Right ventricle myocardium superior (tissue), 1 donor: ENCODE measurements around the gene SPG11. TPM values are rescaled to one million over a fixed set of nuclear protein-coding genes. Genes with fewer than 3 reads are reported as not detected.
"Not testable (repeated sequence)": the region's sequence is repeated elsewhere in the genome, so short reads cannot be mapped to it uniquely, and the experiment has no call there.

Source experiments
- ATAC-seq: fragments of 200-7000 bp; cut with Tn5 transposase; one replicate; pipeline ENCODE4 v1.9.1; 2020; ENCODE audit warnings: mild to moderate bottlenecking; ENCODE audit not compliant: poor library complexity
- DNase-seq: peaks from one replicate; pipeline ENCODE4 v3.0.0-alpha.2; 2020
- intact Hi-C: fragments of 100-400 bp; cut with DNase I; formaldehyde crosslinking; loops from one replicate; pipeline ENCODE4 v1.11.2; 2022
- total RNA-seq: library from RNA; stranded (reverse); fragmentation: NEBNext Ultra II Directional; extraction: Animal tissue kit (Norgen Biotek cat#: 25700); gene quantifications from one replicate; pipeline ENCODE4 v1.2.1, GENCODE V29; 2021
- donor health status: DM: no; HTN: yes; CAD: no; lungs with severe emphysema.

SPG11 gene
- total RNA-seq, 1 donor from 2014 or later: 43.8 TPM

DNA sequence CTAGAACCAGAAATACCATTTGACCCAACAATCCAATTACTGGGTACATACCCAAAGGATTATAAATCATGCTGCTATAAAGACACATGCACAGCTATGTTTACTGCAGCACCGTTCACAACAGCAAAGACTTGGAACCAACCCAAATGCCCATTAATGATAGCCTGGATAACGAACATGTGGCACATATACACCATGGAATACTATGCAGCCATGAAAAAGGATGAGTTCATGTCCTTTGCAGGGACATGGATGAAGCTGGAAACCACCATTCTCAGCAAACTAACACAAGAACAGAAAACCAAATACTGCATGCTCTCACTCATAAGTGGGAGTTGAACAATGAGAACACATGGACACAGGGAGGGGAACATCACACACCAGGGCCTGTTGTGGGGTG, 25.9 kb upstream of the SPG11 start:
- ATAC-seq, intact Hi-C loops: not testable (repeated sequence)

GRCh38 chr15:44682809-44683682, 19.6 kb upstream of the SPG11 start:
- ATAC-seq, intact Hi-C loops: not testable (repeated sequence)
- DNase-seq: peak; percentile 64

More for the DNA sequence above, 25.9 kb upstream of the SPG11 start:
- not testable (repeated sequence) for DNase-seq

GRCh38 chr15:44682211-44682610, 18.7 kb upstream of the SPG11 start:
- intact Hi-C loops: no loop called here
- ATAC-seq (peak; percentile 79), DNase-seq (no peak)

GRCh38 chr15:44676676-44677075, 13.2 kb upstream of the SPG11 start:
- intact Hi-C loops: no loop called here
- no peak for DNase-seq
- no peak for ATAC-seq

DNA sequence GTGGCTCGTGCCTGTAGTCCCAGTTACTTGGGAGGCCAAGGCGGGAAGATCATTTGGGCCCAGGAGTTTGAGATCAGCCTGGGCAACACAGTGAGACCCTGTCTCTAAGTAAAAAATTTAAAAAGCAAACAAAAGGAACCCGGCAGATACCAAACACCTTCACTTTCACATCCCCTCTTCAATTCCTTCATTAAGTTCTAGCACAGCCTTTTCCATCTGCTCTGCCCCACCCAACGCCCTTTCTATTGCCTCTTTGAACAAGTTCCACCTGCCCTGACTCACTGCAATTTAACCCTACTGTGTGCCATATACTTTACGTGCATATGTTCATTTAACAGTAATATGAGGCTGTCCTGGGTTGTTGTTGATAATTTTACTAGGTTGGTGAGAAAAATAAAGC, 12.4 kb upstream of the SPG11 start:
- DNase-seq (no peak), ATAC-seq (no peak)
- intact Hi-C loops: no loop called here

DNA sequence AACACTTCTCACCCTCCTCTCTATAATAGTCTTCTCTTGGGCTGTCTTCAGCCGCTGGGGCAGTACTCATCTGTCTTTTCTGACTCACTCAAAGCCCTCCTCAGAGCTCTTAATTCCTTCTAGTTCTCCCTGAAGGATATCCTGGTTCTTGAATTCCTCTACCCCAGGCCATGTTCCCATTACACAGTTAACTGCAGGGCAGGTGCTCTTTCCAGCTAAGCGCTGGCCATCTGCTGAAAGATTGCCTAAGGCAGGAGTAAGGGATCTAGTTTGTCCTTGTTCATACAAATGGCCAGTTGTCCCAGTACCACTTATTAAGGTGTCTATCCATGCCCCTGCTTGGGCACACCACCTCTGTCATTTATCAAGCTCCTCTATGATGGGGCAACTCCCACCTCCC, 10.2 kb upstream of the SPG11 start:
- intact Hi-C loops: no loop called here
- no peak for DNase-seq
- no peak for ATAC-seq

GRCh38 chr15:44670087-44670950, 6.9 kb upstream of the SPG11 start:
- no peak for DNase-seq
- intact Hi-C loops: no loop called here
- no peak for ATAC-seq

- DNase-seq (no peak), ATAC-seq (no peak)
- intact Hi-C loops: loop anchor here (5.0 kb wide), 1 partner anchor 63 kb away; no protein-coding TSS in a partner anchor
Measured at GRCh38 chr15:44668921-44669320, 5.5 kb upstream of the SPG11 start.

GRCh38 chr15:44667039-44667360, 3.5 kb upstream of the SPG11 start:
- ATAC-seq (no peak), DNase-seq (no peak)
- intact Hi-C loops: loop anchor here (5.0 kb wide), 1 partner anchor 65 kb away; no protein-coding TSS in a partner anchor

DNA sequence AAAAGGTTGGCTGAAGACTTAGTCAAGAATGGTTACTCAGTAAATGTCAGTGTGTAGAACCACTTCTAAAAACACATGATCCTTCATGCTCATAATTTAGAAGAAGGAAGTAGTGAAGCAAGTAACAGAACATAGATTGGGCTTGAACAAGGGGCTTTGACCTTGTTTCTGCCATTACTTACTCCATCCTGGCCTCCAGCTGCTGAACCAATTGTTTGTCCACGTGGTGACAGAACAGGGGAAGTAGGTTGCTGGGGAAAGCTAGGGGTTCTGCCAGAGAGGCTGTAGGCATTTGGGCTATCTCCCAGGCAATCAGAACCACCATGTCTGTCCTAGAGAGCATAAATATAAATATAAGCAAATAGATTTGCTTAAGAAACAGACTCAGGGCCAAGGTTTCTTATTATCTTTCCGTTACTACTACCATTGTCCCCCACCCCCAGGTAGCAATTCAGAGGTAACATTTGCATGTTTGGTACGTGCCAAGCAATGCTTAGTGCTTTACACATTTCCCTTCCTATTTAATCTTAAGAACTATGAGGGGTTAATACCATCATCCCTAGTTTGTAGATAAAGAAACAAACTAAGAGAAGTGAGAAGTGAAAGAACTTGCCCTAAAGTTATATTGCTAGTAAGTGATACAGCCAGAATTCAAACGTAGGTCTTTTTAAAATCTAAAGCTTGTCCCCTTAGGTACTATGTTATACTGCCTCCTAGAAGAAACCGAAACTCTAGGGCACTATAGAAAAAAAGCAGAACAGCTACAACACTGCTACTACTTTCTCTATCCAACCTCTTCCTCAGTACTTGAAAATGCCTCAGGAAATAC, 3.0 kb upstream of the SPG11 start:
- no peak for ATAC-seq
- intact Hi-C loops: loop anchor here (5.0 kb wide), 1 partner anchor 66 kb away; no protein-coding TSS in a partner anchor
- no peak for DNase-seq

- DNase-seq (peak; percentile 72), ATAC-seq (peak; percentile 76)
- intact Hi-C loops: no loop called here
Measured at GRCh38 chr15:44662478-44663409, 718 bp downstream of the SPG11 start.

DNA sequence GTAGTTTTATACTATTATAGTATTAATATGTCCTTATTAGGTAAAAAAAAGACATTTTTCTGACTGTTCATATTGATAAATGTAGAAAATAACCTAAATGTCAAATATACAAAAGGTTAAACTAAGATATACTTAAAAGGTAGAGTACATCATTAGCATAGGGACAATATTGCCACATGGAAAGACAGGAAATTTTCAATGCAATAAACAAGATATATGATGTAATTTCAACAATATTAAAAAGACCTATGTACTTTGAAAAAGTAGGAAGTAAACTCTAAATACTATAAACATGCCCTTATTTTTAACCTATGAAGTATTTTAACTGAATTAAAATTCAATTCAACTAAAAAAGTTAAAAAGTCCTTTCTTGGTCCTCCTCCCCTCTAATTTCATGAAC, 1.9 kb downstream of the SPG11 start:
- no peak for DNase-seq
- no peak for ATAC-seq
- intact Hi-C loops: no loop called here

DNA sequence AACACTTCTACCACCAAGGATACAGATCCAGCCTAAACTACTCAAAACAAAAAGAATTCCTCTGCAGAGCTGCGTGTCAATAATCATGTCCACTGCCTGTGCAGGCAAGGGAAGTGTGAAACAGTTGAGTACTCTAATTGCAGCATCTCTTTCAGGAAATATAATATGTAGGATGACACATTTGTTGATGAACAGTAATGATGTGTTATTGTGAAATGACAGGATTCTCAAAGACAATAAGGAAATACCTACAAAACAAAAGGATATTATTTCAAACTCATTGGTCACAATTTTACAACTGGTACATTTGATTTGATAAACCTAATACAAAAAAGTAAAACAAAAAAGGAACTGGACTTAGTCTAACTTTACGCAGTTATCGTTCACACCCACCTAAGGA, 4.4 kb downstream of the SPG11 start:
- intact Hi-C loops: no loop called here
- DNase-seq: no peak
- no peak for ATAC-seq

DNA sequence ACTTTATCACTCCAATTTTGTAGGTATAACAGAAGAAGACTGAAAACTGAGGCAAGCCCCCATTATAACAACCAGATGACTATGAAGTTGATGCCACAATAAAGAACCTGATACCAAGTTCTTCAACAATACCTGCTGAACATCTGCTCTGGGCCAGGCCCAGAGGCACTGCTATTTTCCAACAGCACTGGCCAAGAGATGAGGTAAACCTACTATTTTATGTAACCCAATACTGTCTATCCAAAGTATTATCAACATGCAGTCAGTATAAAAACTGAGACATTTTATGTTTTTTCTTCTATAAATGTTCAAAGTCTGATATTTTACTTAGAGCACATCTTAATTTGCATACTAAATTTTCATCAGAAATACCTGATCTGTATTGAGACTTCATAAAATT, 6.1 kb downstream of the SPG11 start:
- intact Hi-C loops: no loop called here
- ATAC-seq: peak; percentile 55
- no peak for DNase-seq

GRCh38 chr15:44656913-44657312, 6.5 kb downstream of the SPG11 start:
- intact Hi-C loops: no loop called here
- ATAC-seq: peak; percentile 34
- DNase-seq: no peak

GRCh38 chr15:44656298-44656697, 7.2 kb downstream of the SPG11 start:
- intact Hi-C loops: no loop called here

GRCh38 chr15:44654858-44655257, 8.6 kb downstream of the SPG11 start:
- intact Hi-C loops: no loop called here

More at GRCh38 chr15:44656298-44656697, 7.2 kb downstream of the SPG11 start:
- DNase-seq: no peak
- peak; percentile 18 for ATAC-seq

GRCh38 chr15:44647637-44648036, 15.8 kb downstream of the SPG11 start:
- ATAC-seq: no peak
- DNase-seq: no peak
- intact Hi-C loops: no loop called here

More at GRCh38 chr15:44654858-44655257, 8.6 kb downstream of the SPG11 start:
- no peak for DNase-seq
- ATAC-seq: no peak
